Measurements from ENCODE around the gene NTMT1. TPM values are rescaled to one million over a fixed set of nuclear protein-coding genes. Genes with fewer than 3 reads are reported as not detected.

The NTMT1 gene
- total RNA-seq, 1 donor from 2014 or later, result 15.7 TPM

GRCh38 chr9:129637102-129637501 lies 11.1 kb downstream of the NTMT1 start:
- no peak for DNase-seq

GRCh38 chr9:129637673-129638439 lies 11.9 kb downstream of the NTMT1 start:
- DNase-seq, result no peak

GRCh38 chr9:129639034-129639630 lies 13.2 kb downstream of the NTMT1 start:
- no peak for DNase-seq

- DNase-seq, result no peak
Measured at GRCh38 chr9:129639756-129640085, 13.8 kb downstream of the NTMT1 start.

- DNase-seq, result peak; percentile 55
Measured at GRCh38 chr9:129640086-129640870, 14.3 kb downstream of the NTMT1 start.

- DNase-seq, result no peak
Measured at GRCh38 chr9:129640871-129641749, 15.1 kb downstream of the NTMT1 start.

GRCh38 chr9:129641750-129642585 lies 16.0 kb downstream of the NTMT1 start, which contains the start of gene ASB6:
TSS of gene ASB6 (minus strand) at chr9:129642151. CDS start at chr9:129641999, 152 bp downstream.
- peak; percentile 98 for DNase-seq

GRCh38 chr9:129643706-129644105 lies 17.7 kb downstream of the NTMT1 start:
- no peak for DNase-seq

GRCh38 chr9:129644365-129644764 lies 18.4 kb downstream of the NTMT1 start:
- no peak for DNase-seq

GRCh38 chr9:129644902-129645301 lies 18.9 kb downstream of the NTMT1 start:
- no peak for DNase-seq

GRCh38 chr9:129646252-129646651 lies 20.3 kb downstream of the NTMT1 start:
- no peak for DNase-seq

GRCh38 chr9:129646654-129647053 lies 20.7 kb downstream of the NTMT1 start:
- DNase-seq, result no peak

- DNase-seq, result no peak
Measured at GRCh38 chr9:129647635-129648034, 21.7 kb downstream of the NTMT1 start.

- DNase-seq, result no peak
Measured at GRCh38 chr9:129648092-129648763, 22.3 kb downstream of the NTMT1 start.

- DNase-seq, result no peak
Measured at GRCh38 chr9:129648764-129649115, 22.8 kb downstream of the NTMT1 start.

GRCh38 chr9:129649726-129650679 lies 24.0 kb downstream of the NTMT1 start:
- no peak for DNase-seq

- DNase-seq, result no peak
Measured at GRCh38 chr9:129650680-129651235, 24.8 kb downstream of the NTMT1 start.

- DNase-seq, result no peak
Measured at GRCh38 chr9:129653823-129654553, 28.0 kb downstream of the NTMT1 start.

- no peak for DNase-seq
Measured at GRCh38 chr9:129654554-129655040, 28.6 kb downstream of the NTMT1 start.
